HG03575 (cell line): Measurements from ENCODE around the gene CHGA.

Experiments
- ATAC-seq: cut with Tn5 transposase; IDR thresholded peaks from one replicate; pipeline ENCODE4 v1.9.1; 2021; ENCODE audit not compliant: unreplicated experiment, insufficient number of reproducible peaks, low FRiP score; ENCODE audit errors: extremely low read depth

Gene CHGA

GRCh38 chr14:92922883-92923743 is at the start of gene CHGA:
Gene CHGA, plus strand, starts transcription at chr14:92923150. Its CDS starts 210 bp downstream, at chr14:92923360.
- no peak for ATAC-seq

GRCh38 chr14:92874962-92875661 is 47.8 kb upstream of the CHGA start:
- ATAC-seq, result no peak

- no peak for ATAC-seq
Observed at GRCh38 chr14:92877757-92878431, 45.1 kb upstream of the CHGA start.

- ATAC-seq, result no peak
Observed at GRCh38 chr14:92880351-92880750, 42.6 kb upstream of the CHGA start.

GRCh38 chr14:92880851-92881250 is 42.1 kb upstream of the CHGA start:
- ATAC-seq, result no peak

- no peak for ATAC-seq
Observed at GRCh38 chr14:92883066-92883465, 39.9 kb upstream of the CHGA start.

- ATAC-seq, result no peak
Observed at GRCh38 chr14:92884410-92884809, 38.5 kb upstream of the CHGA start.

- ATAC-seq, result no peak
Observed at GRCh38 chr14:92885279-92886061, 37.5 kb upstream of the CHGA start.

- no peak for ATAC-seq
Observed at GRCh38 chr14:92886337-92886736, 36.6 kb upstream of the CHGA start.

- no peak for ATAC-seq
Observed at GRCh38 chr14:92887157-92887556, 35.8 kb upstream of the CHGA start.

GRCh38 chr14:92888896-92889295 is 34.1 kb upstream of the CHGA start:
- no peak for ATAC-seq

GRCh38 chr14:92890830-92891588 is 31.9 kb upstream of the CHGA start:
- no peak for ATAC-seq

- no peak for ATAC-seq
Observed at GRCh38 chr14:92892589-92892988, 30.4 kb upstream of the CHGA start.

GRCh38 chr14:92895352-92895878 is 27.5 kb upstream of the CHGA start:
- ATAC-seq, result no peak

- ATAC-seq, result no peak
Observed at GRCh38 chr14:92897922-92898565, 24.9 kb upstream of the CHGA start.

- no peak for ATAC-seq
Observed at GRCh38 chr14:92898566-92899131, 24.3 kb upstream of the CHGA start.

- ATAC-seq, result no peak
Observed at GRCh38 chr14:92900660-92901059, 22.3 kb upstream of the CHGA start.
